Measurements from ENCODE around the gene RETREG1.
"Not testable (repeated sequence)": the region's sequence is repeated elsewhere in the genome, so short reads cannot be mapped to it uniquely, and the experiment has no call there.

RETREG1 gene

DNA sequence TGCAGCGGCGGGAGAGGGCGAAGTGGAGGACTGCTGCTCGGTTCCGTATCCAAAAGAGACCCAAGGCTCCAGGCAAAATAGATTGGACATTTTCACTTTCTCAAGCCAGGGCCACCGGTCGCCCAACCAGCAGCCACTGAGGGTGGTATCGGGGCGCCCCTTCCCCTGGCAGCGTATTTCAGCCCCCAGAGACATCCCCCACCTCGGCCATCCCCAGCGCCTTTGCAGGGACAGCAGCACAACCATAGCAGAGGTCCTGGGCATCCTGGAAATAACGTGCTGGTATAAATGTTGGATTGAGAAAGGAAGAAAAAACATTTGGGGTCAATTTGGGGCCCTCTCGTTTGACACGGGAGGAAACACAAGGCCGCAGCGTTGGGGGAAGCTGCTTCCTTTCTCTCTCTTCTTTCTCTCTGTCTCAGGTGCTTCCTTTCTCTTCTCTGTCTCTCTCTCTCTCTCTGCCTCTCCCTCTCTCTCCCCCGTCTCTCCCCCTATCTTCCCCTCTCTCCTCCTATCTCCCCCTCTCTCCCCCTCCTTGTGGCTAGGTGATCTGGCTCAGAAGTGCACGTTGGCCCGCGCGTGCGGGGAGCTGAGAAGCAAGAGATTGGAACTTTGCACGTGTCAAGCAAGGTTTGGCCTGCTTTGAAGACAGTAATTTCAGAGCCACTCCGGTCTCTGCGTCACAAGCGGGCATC is 624 bp upstream of the RETREG1 start:
- DNase-seq (ENCODE audit: low read depth in 2 of 2) = no peak

- no peak for DNase-seq (ENCODE audit: low read depth in 2 of 2)
Observed at GRCh38 chr5:16615741-16616535, 859 bp downstream of the RETREG1 start.

GRCh38 chr5:16612007-16612406 is 4.8 kb downstream of the RETREG1 start:
- DNase-seq (ENCODE audit: low read depth in 2 of 2) = no peak

- DNase-seq (ENCODE audit: low read depth in 2 of 2) = not testable (repeated sequence)
Observed at GRCh38 chr5:16610896-16611295, 5.9 kb downstream of the RETREG1 start.

GRCh38 chr5:16609412-16609811 is 7.4 kb downstream of the RETREG1 start:
- DNase-seq (ENCODE audit: low read depth in 2 of 2) = no peak

- DNase-seq (ENCODE audit: low read depth in 2 of 2) = no peak
Observed at GRCh38 chr5:16606628-16607027, 10.2 kb downstream of the RETREG1 start.

GRCh38 chr5:16603701-16604100 is 13.1 kb downstream of the RETREG1 start:
- DNase-seq (ENCODE audit: low read depth in 2 of 2) = no peak

- no peak for DNase-seq (ENCODE audit: low read depth in 2 of 2)
Observed at GRCh38 chr5:16603295-16603694, 13.5 kb downstream of the RETREG1 start.

DNA sequence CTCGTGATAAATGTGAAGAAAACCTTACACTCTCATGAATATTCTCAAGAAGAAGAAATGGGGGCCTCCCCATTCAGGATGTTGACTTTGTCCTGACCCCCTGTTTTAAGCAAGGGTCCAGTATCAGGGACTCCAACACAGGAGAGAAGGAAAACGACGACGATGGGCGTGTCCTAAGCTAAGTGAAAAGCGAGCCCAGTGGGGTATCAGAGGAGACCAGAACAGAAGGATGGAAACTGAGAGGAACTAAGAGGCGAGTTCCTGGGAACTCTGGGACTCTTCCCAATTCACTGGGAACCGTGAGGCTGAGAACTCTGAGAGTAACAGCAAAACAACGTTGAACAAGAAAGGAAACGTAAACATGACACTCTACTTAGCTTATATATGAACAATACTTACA is 14.6 kb downstream of the RETREG1 start:
- no peak for DNase-seq (ENCODE audit: low read depth in 2 of 2)

DNA sequence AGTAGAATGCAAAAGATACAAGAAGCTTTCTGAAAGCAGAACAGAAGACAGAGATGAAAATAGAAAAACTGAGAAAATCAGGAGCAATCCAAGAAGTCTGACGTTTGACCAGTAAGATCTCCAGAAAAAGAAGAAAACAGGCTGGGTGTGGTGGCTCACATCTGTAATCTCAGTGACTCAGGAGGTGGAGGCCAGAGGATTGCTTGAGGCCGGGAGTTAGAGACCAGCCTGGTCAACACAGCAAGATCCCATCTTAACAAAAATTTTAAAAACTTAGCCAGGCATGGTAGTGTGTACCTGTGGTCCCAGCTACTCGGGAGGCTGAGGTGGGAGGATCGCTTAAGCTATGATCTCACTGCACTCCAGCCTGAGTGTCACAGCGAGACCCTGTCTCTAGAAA is 15.9 kb downstream of the RETREG1 start:
- DNase-seq (ENCODE audit: low read depth in 2 of 2) = no peak

DNA sequence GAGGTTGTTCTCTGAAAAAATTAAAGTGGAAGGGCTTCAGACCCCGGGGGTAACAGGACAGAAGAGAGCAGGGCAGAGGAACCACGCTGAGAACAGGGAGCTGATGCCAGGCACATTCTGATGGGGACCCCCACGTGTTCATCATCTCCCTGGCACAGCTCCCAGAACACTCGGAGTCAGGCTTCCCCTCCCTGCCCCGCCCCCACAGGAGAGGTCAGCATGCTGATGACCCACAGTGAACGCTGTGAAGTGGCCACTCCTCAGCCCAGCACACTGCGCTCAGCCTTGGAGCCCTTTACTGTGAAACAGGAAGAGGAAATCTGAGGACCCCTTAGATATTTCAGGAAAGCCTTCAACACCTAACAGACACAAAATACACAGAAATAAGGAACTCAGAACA is 16.4 kb downstream of the RETREG1 start:
- no peak for DNase-seq (ENCODE audit: low read depth in 2 of 2)

DNA sequence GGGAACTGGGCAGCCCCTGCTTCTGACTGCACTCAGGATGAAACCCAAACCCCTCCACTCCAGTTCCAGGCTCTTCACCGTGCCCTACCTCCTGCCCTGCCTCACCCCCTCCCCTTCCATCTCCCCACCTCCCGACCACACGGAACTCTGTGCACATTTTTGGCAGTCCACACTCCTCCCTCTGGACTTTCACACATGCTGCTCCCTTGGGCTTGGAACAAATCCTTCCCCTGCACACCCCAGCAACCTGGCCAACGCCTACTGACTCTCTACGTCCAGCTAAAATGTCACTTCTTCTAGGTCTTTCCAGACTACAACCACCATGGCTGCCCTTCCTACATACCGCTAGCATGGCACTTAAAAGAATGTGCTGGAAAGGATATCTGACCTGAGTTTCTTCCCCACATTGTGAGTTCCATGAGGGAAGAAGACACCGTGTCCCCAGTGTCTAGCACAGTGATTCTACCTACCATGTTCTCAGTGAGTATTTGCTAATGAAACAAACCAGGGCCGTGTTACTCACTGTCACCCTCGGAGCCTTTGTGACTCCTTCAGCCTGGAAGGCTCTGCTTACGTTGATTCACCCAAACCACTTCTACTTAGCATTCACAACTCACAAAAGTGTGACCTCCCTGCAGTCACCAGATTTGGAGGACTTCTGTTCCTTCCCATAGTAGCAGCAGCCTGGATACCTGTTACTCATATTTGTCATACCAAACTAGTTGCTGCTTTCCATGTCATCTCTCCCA is 18.7 kb downstream of the RETREG1 start:
- DNase-seq (ENCODE audit: low read depth in 2 of 2) = no peak

GRCh38 chr5:16596581-16596940 is 20.2 kb downstream of the RETREG1 start:
- DNase-seq (ENCODE audit: low read depth in 2 of 2) = no peak

DNA sequence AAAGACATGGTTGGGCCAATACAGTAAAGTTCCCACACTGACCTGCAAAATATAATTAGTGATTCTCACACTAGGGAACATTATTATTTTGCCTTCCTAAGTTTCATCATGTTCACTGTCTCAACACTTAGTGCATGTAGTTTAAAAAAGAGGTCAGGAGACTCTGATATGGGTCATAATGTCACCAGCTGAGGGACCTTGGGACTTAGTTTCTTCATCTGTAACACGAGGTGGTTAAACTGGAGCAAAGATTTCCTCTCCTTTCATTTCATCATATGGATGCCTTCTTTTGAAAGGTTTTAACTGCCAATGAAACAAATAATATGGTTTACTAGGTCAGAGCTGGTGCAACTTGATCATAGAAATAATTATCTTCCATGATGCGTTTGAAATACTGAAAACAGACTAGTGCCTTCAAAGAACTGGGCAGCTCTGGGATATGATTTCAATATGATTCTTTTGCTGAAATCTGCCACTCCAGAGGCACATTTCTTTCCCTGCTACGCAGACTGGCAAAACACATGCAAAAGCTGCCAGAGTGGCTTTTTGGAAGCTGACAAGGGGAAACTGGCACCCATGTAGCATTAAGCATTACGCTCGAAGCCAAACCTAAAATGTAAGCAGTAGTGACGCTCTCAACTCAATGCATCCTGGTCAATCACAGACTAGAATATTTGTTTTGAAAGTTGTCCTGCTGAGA is 20.8 kb downstream of the RETREG1 start:
- no peak for DNase-seq (ENCODE audit: low read depth in 2 of 2)

DNA sequence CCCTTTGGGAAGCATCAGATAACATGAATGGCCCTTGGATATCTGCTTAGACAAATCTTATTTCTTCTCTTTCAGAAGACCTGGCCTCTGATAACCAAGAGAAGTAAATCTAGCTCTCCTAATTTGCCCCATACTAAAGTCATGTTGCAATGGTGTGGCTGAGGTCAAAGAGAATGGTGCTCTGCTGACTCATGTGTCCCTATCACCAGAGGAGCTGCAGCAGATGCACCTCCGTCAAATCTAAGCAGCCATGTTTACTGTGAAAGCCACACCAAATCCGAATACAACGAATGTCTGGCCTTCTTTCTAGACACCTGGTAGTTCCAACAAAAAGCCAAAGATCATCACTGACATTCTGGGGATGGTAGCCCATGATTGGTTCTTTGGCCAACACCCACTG is 23.2 kb downstream of the RETREG1 start:
- no peak for DNase-seq (ENCODE audit: low read depth in 2 of 2)

- no peak for DNase-seq (ENCODE audit: low read depth in 2 of 2)
Observed at GRCh38 chr5:16593013-16593412, 23.8 kb downstream of the RETREG1 start.

GRCh38 chr5:16592255-16592654 is 24.5 kb downstream of the RETREG1 start:
- no peak for DNase-seq (ENCODE audit: low read depth in 2 of 2)

- DNase-seq (ENCODE audit: low read depth in 2 of 2) = no peak
Observed at GRCh38 chr5:16590685-16591084, 26.1 kb downstream of the RETREG1 start.

DNA sequence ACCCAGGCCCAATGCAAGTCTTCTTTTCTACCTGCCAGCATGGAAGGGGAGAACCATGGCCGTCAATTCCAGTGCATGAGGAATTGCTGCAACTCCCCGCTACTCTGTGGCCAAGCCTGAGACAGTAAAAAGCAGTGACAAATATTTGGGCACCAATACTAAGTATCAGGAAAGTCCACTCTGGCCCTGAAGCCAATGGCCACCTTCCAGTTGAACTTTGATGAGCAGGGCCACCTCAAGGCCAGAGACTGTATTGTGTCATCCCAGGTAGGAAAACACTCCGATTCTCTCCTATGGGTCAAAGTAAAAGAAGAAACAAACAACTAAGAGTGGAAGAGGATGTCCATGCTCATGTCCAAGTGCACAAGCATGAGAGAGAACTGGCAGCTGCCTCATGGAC is 27.1 kb downstream of the RETREG1 start:
- DNase-seq (ENCODE audit: low read depth in 2 of 2) = no peak

DNA sequence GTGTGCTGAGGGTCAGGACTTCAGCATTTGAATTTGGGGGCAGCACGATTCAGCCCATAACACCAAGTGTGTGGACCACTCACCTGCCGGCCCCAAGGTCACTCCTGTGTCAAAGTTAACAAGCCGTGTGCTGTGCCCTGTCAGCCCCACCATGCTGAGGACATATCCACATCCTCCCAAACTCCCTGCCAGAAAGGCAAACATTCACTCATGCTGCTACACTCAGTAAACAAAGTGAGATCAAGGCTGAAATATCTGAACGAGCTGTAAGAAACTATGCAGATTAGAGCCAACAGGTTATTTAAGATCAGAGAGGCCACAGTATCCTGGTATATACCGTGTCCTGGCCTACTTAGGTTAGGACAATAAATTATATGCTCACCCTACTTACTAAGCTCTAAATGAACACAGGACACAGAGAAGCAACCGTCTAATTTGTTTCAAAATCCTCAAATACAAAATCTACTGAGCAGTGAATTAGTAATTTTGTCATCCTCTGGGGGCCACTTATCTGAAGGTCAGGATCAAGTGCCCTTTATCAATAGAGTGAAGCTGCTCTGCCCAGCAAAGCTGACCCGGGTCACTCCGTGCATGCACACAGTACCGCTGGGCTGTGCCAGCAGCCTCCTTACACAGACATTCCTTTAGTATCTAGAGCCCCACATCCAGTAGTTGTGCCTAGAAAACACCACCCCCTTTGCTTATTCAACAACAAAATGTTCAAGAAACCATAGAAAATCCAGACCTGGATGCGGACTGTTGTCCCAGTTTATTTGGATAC is 28.2 kb downstream of the RETREG1 start:
- no peak for DNase-seq (ENCODE audit: low read depth in 2 of 2)

DNA sequence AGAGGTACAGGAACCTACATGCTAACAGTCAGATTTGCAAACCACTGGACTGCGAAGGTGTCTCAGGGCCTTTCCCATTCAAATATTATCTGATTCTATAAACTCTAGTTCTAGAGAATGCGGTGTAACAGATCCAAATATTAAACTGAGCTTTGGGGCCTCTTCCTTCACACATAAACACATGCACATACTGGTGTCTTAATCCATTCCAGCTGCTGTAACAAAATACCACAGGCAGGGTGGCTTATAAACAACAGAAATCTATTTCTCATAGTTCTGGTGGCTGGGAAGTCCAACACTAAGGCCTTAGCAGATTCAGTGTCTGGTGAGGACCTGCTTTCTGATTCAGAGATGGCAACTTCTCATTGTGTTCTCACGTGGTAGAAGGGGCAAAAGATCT is 30.2 kb downstream of the RETREG1 start:
- DNase-seq (ENCODE audit: low read depth in 2 of 2) = no peak

Measured in stimulated activated CD8-positive, alpha-beta memory T cell treated with anti-CD3 and anti-CD28 coated beads, Interleukin-2, amount 100 ng/mL, for 48 hours (primary cell).